Globus pallidus (tissue), 1 donor: Measurements from ENCODE around the gene SCN10A.

ENCODE experiments used
- DNase-seq: peaks from one replicate; pipeline ENCODE4 v3.0.0-alpha.2; 2015; ENCODE audit warnings: low spot score

Gene SCN10A

DNA sequence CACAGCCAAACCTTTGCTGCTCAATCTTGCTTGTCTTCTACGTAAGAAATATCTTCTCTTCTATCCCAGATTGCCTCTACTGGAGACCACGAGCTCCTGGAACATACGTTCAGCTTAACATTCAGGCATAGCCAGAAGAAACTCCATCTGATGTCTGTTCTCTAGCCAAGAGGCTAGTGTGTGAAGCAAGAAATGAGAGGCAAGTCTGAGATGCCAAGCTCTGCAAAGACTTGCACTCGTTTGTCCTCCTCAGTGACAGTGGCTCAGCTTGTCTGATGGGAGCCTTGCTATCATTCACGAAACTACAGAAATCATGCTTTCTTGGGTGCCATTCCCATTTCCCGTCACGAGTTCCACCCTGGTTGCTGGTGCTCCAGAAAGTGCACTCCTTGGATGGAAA, at the start of gene SCN10A:
TSS of gene SCN10A (minus strand) at position 192 of the 400 bp plus-strand sequence. CDS start 22,207 bp downstream, outside the sequence.
- DNase-seq: no peak

DNA sequence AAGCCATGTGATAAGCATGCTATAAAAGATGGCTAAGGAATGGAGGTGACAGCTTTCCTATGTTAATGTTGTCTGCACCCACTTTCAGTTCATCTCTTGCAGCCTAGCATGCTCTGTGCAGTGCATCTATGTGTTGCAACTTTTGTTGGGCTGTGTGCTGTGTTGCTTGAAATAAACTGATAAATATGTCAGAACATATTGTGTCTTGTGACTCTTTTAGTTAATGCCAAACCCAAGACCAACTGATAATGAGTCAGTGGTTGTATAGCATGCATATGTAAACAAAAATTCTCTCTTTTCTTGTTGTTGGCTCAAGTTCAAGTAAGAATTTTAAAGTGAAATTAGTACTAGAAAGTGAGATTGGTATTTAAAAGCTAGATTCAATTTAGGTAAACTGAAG, 37.0 kb upstream of the SCN10A start:
- no peak for DNase-seq

DNA sequence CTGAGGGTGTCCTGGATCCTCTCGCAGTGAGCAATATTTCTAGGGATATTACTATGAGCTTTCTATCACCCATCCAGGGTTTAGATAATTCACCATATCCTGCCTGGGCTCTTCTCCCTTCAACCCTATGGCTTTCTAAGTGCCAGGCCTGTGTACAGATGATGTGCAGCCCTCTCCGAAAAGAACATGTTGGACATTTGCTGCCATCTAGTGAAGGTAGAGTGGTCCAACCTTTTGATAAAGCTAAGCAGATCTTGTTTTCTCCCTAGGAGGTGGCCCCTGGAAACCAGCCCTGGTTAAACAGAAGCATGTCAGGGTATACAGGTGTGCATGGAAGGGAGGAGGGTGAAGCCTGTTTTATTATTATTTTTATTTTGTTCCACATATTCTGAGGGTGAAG, 27.9 kb upstream of the SCN10A start:
- DNase-seq: no peak

DNA sequence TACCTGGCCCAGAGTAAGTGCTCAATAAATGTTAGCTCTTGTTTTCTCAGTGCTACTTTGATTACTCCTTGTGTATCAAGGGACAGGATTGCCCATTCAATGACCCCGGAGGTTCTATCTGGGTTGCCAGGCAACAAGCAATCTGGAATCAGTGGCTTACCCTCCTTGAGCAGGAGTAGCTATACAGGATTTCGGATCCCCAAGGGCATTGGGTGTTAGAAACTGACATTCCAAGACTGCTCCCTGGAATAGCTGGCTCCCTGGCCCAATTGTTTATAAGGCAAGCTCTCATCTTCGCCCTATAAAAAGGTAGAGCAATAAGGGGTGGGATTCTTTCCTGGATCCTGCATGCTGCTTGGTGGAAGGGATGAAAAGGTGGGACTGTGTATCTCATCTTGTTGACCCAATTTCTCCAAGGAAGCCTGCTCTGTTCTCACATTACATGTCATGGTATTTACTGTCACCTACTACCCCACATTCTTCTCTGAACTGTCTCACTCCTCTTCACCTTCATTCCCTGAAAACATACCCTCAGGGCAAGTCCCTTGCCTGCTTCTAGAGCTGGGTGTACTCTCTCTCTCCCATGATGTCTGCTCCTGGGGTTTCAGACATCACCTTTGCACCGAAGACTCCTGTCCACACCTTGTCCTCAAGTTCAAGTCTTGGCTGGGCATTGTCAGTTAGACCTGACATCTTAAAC, 26.4 kb upstream of the SCN10A start:
- DNase-seq: no peak

DNA sequence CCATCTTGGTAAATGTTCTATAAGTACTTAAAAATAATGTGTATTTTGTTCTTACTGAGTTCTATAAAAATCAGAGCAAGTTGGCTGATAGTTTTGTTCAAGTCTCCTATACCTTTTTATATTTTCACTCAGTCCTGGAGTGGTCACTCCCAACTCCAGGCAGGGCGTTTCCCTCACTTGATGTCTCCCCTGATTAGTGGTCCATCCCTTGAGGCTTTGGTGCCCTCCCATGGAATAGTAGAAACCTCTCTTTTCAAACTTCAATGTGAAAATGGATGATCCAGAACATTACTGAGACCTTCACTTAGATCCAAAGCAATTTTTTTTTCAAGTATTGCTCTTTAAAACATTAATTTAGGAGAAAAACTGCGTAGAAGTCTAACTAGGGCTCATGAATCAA, 25.0 kb upstream of the SCN10A start:
- no peak for DNase-seq

DNA sequence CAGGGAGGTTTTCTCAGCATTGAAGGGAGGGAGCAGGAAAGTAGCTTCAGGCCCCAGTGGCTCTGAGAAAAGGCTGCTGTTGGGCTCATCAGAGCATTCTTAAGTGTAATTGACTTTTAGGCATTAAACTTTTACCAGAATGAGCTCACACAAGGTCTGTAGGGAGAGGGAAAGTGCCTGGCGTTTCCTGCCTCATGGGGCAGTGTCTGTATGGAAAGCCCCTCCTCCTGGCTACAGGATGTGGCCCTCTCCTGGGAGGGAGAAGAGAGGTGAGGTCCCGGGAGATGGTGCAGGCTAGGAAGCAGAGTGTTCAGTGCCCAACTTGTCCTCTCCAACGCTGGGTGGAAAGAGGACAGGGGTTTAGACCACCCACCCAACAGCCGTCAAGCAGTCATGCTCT, 21.3 kb upstream of the SCN10A start:
- DNase-seq: no peak

DNA sequence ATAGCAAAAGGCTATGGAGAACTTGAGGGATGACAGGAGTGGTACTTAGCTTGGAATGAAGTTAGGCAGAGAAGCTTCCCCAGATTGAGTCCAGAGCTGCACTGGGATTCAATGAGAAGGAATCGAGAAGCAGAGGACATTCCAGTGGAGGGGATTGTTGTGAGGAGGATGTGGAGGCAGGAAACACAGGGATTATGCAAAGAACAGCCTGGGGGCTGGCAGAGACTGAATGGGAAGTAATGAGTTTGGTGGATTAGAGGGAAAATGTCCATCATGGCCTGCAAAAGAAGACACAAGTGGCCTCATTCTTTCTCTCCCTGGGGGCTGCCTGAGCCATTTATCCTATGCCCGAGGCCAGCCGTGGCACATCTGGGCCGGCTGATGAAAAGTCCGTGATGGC, 20.5 kb upstream of the SCN10A start:
- no peak for DNase-seq

DNA sequence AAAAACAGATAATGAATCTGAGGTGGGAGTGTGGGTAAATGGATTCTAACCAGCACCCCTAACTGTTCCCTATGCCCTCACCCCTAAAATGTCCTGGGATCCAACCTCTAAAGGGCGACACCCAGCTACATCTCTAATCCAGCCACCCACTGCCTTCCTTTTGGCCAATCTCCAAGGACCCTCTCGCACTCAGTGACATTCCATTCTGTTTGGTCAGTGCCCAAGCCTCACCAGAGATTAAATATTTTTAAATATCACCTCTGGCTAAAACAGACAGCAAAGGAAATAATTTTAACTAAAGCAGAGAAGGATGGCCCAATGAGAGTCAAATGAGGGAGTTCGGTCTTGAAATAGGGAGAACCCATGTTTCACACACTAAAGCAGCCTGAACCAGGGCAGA, 19.9 kb upstream of the SCN10A start:
- no peak for DNase-seq

DNA sequence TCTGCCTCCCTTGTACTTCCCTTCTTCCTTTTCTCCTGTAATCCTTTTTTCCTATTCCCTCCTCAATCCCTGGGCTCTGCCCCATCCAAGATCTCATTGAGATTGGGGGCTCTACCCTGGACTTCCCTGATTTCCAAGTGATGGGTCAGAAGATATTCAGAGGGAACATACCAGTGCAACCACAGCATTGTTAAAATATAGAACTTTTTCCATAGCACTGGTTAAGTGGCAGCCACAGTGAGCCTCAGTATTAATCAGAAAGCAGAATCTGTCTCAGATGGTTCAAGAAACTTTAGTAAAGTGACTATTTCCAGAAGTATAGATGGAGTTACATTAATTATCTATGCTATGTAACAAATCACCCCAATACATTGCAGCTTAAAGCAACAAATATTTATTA, 18.7 kb upstream of the SCN10A start:
- no peak for DNase-seq

DNA sequence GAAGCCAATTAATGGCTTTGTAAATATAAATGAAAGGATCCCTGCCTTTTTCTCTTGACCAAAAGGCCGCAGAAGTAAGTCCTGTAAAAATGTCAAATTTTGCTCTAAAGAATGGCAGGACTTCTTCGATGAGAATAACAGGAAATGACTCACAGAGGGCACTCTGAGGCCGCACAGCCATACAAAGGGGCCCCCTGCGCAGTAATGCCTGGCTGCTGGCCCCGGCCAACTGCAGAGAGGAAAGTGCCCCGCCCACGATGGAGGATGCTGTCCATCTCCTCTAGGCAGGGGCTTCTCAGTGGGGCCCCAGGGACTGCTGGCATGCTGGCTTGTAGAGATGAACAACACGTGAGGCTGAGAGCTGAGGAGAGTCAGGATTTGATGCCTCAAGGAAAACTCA, 18.1 kb upstream of the SCN10A start:
- peak; percentile 1 for DNase-seq

DNA sequence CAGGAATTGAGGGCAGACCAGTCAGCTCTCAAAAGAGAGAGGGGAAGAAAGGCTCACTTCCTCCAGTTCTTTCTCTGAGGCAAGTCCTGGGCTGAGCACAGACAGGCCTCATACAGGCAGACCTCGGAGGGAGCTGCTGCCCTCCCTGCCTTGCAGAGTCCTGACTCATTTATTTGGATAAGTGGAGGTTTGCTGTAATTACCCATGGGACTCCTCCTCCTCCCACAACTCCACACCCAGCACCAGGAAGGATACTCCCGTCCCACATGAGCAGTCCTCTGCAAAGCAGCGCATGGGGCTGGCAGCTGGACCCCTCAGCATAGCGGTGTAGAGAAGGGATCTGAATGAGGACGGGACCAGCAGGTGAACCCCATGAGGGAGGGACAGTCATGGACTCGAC, 13.4 kb upstream of the SCN10A start:
- DNase-seq: no peak

DNA sequence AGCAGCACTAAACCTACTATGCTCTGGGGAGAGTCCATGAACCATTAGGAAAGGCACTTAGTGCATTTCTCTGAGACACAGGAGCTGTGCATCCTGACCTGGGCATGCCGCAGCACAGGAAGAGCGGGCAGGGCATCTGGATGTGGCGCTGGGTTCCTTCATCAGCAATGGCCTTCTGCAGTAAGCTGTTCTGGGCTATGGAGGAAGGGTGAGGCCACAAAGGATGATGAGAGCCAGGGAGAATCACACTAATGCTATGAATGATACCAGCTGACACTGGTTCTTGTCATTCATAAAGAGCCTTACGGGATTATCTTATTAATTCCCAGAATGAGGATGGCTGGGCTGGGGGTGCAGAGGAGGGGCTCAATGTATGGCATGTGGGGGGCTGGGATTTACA, 12.7 kb upstream of the SCN10A start:
- no peak for DNase-seq

DNA sequence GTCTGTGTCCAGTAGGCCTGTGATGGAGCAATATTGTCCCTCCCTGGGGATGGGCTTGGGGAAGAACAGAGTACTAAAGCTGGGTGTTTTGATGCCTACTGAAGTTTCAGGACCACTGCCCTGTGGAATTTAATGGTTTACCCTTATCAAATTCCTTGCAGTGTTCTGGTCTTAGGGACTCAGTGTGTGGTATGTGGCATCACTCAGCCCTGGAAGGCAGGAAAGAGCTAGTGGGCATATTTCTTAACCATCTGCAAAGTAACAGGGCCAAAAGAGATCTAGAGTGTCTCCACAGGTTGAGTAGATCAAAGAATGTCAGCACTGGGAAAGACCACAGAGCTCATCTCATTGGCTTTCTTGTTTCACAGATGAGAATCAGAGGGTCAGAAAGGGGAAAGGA, 11.8 kb upstream of the SCN10A start:
- DNase-seq: no peak

DNA sequence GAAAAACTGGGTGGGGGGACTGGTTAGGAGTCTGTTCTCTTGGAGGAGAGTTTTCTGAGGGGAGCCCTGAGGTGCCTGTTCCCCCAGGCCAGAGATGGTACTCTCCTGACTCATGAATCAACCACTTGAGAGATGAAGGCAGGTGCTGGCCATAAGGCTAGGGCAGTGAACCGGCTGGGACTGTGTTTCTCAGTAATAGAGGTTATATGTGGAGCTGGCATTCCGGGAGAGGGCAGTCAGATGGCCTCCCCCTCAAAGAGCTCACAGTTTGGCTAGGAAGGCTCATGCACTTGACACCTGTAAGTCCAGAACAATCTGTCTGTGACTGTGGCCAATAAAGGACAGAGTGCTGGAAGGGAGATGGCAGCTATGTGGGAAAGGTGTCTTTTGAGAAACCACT, 10.0 kb upstream of the SCN10A start:
- DNase-seq: no peak

DNA sequence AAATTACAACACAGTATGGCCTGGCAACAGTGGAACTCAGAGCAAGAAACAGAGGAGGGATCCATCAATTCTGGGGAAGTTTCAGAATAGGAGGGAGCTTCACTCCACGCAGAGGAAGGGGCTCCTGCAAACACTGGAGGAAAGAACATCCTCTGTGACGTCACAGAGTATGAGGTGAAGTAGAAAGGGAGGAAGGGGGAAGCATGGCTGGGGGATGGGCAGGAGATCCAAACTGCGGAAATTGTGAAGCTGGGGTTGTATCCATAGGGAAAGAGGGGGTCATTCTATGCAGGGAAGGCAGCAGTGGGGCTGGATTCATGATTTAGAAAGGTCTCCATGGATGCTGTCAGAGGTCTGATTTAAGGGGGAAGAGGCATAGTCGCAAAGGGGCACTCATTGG, 8.3 kb upstream of the SCN10A start:
- DNase-seq: no peak

DNA sequence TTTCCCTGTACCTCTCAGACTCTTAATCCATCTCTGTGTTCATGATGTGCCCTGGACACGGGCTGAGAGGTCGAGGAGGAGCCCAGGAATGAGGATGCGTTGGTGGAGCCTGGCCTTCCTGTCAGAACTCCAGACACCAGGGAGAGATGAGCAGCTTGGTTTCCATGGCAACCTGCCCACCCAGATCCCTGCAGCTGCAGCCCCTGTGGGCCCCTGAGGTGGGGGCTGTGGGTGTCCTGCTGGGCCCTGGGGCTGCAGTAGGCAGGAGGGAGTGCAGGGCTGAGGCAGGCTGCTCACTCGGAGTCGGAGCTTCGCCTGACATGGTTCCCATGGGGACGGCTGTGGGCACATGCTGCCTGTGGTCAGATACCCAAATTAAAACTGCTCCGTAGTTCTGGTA, 7.7 kb upstream of the SCN10A start:
- no peak for DNase-seq

DNA sequence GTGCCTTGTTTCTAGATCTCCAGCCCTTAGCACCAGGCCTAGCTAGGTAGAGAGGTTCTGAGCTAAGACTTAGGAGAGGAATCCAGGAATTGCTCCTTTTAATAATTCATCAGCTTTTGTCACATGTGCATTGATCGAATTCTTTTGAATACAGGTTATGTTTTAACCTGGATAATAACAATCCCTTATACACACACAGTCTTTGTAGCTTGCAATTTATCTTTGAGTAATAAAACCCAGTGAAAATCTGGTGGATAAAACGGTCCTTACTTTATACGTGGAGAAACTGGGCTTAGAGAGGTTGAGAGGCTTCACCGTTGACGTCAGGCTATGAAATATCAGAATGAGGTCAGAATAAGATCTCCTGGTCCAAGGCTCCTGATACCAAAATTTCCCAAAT, 7.2 kb upstream of the SCN10A start:
- no peak for DNase-seq

DNA sequence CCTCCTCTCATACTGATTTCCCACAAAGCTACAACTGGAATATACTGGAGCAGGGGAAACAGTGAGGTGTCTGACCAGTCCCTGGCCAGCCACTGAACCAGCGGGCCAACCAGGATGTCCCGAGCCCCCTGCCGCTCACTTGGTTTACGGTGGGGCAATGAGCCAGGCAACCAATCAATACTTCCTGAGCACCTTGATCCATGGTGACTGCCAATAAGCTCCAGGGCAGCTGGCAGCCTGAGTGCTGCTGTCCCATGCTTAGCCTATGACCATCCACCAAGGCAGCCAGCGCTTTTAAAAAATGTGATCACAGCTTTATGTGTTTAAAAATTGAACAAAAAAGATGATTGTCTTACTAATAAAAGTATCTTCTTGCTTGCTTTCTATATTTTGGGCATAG, 4.2 kb downstream of the SCN10A start:
- no peak for DNase-seq

DNA sequence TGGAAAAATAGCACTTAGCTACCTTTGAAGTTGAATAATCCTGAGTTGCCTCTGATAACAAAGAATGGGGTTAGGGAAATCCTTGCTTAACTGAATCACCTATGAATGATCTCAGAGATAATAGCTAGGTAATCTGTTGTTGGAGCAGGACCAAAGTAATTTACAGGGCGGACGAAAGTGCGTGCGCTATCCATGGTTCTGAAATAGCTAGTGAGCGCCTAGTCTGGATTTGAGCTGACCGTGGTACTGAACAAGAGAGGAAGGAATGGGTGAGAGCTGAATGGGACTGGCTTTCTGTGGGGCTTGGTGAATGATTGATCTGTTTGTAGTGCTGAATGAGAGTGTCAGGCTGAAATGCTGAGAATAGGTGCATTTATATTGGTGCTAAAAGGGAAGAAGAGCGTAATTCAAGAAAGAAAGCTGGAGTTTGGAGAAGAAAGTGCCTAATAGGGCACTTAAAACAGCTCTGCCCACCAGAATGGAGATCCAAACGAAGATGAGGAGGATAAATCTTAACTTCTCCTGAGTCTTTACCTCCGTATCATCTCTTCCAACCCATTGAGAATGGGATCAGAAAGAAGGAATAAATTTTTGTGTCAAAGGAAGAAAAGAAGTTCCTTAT, 10.1 kb downstream of the SCN10A start:
- peak; percentile 1 for DNase-seq

DNA sequence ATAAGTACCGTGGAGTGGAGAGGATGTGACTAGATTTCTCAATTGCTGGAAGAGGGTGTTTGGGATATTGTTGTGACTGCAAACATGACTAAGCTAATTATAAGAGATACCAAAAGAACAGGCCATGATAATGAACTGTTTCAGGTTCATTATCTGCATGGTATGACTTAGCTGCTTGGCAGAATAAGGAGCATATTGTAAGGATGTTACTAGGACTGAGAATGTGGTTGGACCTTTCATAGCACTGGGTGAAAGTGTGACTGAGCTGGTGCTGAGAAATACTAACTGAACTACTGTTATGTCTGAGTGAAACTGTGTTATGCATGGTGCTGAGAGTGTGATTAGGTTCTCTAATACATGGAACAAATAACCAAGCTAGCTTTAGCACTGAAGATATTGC, 11.0 kb downstream of the SCN10A start:
- DNase-seq: no peak

DNA sequence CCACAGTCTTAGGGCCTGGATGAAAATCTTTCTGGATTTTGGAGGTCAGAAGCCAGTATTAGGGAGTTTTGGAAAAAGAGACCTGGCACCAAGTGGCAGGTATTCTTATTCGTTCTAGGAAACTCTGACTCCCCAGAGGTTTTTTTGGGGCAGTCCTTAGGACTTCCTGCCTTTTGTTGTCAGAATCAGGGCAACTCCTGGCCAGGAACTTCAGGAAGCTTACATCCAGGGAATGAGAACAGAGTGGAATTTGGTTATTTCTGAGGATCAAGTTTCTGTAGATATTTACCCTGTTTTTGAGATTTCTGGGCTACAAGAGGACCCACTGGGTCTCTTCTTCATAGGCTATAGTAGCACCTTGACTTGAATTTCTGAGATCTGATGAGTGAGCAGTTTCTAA, 15.5 kb downstream of the SCN10A start:
- no peak for DNase-seq

DNA sequence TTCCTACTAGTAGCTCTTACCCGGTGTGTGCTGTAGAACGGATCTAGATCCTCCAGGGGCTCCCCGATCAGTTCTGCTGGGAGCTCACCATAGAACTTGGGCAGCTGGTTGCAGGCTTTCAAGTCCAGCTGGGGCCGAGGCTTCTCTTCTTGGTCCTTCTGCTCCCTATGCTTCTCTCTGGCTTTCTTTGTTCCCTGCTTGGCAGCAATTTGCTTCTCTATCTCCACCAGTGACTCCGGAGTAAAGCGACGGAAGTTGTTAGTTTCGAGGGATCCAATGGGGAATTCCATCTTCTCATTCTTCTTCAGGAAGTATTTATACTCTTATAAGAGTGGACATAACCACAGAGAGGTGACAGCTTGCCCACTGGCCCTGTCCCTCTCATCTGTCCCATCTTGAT, 22.3 kb downstream of the SCN10A start:
- DNase-seq: no peak

DNA sequence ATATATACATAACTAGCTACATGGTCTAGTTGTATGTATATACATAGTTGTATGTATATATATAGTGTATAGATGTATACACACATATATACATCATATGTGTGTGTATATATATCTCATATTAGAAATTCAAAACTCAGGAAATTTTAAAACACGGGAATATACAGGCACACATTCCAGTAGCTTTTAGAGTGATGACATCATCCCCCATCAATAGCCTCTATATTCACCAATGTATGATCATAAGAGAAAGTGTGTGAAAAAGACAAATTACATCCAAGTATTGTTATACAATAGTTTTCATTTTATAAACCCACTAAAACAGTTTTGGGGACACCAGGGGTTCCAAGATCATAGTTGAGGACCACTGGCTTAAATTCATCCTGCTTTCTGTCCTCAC, 23.0 kb downstream of the SCN10A start:
- no peak for DNase-seq

DNA sequence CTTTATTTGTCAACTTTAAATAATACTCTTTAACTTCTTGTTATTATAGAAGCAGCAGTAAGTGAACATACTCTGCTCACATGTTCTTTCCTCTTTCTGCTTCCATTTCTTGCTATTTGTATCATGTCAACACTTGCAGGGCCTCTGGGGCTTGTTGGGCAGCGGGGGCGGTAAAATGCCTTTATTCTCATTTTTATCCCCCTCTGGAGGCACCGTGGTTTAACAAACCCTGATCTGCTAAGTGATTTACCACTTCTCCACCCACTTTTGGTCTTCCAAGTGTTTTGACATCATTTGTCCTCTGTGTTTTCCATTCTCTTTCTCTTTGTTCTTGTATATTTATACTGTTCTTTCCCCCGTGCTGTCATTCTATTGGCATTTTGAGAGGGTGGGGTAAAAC, 33.9 kb downstream of the SCN10A start:
- DNase-seq: no peak
